Activated CD8-positive, alpha-beta memory T cell treated with anti-CD3 and anti-CD28 coated beads, Interleukin-2, amount 50 U/mL, for 24 hours (primary cell): ENCODE results near the gene CNDP2.

Experiments used
- DNase-seq: peaks from one replicate; pipeline ENCODE4 v3.0.0-alpha.2; 2020; ENCODE audit errors: extremely low read depth

Gene CNDP2

DNA sequence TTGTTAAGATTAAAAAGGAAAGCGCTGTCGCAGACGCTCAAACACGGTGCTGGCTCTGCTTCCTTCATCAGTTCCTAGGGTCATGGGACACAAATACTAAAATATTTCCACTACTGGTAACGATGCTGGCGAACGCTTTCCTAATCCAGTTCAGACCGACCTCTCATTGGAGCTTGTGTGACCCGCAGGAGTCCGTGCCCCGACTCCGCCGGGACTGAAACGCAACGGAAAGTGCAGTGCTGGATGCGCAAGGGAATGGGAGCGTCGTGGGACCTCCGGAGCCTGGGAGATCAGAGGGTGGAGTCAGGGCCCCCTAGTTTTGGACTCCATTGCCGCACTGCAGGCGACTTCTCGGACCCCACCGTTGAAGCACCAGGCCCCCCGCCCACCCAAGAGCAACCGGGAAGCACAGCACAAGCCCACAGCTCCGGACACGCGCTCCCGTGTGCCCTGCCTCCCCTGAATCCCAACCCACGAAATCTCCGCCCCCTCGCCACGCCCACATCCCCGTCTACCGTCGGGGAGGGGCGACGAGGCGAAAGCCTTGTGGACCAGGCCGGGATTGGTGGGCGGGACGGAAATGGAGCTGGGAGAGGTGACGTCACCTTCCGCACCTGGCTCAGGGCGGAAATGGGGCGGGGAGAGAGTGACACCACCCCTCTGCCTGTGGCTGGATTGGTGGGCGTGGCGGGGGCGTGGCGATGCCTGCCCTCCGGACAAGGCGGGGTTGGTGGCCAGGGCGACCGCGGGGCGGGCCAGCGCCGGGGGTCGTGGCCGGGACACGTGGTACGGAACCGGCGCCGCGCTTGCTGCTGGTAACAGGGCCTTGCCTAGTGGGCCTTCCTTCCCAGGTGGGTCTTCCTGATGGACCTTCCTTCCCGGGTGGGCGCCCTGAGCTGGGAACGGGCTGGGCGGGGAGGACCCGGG lies at the start of gene CNDP2:
Gene CNDP2 (plus strand): TSS at position 783 of the 927 bp plus-strand sequence. CDS start 3,611 bp downstream, outside the sequence.
- DNase-seq = peak; percentile 100

DNA sequence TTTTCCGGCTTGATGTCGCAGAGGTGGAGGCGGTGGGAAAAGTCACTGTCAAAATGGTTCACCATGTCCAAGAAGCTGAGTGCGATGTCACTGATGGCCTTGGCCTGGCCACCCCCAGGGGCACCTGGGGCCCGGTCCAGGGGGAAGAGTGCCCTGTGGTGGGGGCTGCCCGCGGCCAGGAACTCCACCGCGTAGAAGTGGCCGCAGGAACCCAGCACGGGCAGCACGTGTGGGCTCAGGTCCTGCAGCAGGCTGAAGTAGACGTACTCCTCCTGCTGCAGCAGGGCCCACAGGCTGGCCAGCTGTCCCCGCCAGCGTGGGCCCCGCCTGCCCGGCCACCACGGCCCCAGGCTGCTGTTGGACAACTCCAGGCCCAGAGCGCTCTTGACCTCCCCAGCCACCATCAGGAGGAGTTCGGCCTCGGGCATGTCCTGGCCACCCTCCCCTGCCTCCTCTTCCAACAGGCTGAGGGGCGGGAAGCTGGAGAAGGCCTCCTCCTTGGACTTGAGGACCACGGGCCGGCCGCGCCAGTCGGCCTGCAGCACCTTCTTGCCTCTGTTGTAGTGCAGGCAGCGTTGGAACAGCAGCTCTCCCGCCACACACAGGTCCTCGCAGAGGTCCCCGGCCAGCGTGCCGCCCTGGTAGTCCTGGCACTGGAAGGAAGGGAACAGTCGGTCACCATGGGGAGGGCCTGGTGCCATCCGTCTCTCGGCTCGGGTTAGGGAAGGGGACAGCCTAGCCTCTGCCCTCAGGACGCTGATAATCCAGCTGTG lies 49.3 kb upstream of the CNDP2 start:
- DNase-seq = no peak

DNA sequence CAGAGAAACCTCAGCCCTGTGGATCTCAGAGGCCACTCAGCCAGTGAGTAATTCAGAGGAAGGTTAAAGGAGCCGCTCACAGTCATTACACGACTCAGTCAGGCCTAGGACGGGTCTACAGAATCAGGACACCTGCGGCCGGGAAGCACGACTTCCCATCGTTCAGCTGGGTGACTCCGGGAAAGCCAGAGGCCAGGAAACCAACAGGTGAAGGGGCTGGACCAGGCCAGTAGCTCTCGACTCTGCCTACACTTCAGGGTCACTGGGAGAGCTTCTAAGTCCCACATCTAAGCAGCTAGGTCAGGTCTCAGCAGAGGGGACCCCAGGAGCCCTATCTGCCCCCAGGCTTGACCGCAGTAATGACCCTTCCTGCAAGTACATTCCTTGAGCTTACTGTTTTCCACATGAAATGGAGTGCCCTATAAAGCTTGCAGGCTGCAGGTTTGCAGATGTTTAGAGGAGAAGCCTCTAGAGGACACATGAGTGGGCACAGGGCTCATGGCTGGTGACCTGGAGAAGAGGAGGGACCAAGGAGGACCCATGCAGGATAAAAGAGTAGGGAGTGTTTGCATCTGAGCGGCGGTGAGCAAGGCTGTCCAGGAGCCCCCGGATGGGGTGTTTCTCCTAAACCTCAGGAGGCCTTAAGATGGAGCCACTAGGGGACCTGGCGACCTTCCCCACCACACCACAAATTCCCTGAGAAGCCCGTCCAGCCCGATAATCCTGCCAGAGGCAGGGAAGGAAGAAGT lies 48.6 kb upstream of the CNDP2 start:
- DNase-seq = no peak

DNA sequence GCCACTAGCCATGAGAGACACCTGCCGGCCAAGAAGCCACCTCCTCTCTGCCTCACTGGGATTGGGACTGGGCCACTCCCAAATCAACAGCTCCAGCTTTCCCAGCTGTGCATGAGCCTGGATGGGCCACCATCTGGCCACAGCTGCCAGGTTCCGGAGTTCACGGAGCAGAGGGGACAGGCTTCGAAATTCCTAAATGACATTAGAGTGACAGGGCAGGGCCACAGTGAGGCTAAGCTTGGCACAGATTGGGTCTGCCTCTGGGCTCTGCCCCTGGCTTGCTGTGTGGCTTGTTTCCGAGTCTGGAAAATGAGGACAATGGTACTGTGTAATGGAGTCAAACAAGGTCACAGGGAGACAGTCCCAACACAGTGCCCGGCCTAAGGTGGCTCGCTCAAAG lies 45.5 kb upstream of the CNDP2 start:
- no peak for DNase-seq

DNA sequence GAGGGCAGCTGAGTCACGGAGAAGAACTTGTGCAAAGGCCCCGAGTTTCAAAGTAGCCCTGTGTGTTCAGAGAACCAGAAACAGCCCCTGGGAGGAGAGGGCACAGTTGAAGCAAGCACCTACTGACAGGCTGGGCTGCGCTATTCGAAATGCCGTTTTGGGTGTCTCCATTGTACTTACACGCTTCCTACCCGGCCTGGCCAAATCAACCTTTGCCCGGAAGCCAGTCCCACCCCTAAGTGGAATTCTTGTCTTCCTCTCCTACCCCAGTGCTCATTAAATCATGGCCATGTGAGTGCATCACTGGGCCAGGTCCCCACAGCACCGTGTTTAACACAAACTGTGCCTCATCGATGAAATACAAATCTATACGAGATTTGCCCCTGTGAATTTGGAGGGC lies 45.0 kb upstream of the CNDP2 start:
- DNase-seq = no peak

DNA sequence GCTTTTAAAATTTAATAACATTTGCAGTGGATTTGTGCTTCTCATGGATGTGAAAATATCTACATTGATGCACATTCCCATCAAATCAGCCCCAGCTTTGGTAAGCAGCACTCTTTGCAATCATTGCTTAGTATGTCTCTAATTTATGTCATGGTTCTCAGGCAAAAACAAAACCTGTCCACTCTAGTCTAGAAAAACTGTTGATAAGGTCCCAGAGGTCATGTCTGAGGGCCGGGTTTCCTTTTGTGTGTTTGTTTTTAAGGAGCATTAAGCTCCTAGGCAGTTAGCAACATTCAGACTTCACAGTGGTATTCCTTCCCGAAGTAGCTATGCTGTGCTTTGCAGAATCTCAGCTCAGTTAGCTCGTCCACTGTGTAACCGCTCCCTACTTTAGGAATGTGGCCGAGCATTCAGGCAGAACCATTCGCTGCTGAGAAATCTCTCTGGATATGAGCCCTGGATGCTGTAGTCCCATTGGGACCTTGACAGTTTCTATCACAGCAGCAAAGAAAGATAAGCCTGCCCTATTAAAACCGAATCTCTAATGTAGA lies 43.1 kb upstream of the CNDP2 start:
- DNase-seq = no peak

DNA sequence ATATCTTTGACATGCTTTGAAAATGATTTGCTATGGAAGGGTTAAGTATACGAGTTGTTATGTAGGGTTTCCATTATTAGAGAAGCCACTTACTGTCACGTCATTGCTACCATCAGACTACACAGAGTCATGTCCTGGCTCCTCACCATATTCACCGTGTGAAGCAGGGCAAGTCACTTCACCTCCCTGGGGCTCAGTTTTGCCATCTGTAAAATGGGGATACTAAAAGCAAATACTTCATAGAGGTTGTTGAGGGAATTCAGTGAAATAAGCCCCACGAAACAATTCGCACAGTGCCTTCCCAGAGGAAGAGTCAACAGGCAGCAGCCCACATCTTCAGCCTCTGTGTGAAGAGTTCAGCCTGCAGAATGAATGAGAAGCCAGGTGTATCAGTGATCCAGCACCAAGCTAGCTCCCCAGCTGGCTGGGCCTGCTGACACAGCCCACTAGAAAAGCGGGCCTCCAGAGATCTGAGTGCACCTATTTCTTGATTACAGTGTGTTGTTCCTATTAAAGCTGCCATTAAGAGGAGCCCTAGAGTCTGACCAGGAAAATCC lies 42.4 kb upstream of the CNDP2 start:
- no peak for DNase-seq

DNA sequence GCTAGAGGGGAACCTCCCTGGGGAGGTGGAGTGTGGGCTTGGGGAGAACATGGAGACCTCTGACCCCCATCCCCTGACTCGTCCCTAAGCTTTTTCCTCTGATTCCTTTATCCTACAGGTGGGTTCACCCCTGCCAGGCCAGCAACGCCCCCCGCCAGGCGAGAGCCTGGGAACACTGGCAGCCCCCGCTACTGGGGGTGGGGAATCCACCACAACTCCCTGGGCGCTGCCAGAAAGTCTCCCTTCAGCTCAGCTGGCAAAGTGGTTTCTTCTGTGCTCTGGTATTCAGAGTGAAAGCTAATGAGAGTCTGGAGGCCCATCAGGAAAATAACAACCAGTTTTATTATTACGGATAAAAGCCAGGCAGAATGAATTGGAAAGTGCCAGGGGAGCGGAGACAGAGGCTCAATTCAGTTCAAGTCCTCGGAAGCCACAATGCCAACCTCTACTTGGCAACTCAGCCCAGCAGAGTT lies 41.8 kb upstream of the CNDP2 start:
- DNase-seq = no peak

DNA sequence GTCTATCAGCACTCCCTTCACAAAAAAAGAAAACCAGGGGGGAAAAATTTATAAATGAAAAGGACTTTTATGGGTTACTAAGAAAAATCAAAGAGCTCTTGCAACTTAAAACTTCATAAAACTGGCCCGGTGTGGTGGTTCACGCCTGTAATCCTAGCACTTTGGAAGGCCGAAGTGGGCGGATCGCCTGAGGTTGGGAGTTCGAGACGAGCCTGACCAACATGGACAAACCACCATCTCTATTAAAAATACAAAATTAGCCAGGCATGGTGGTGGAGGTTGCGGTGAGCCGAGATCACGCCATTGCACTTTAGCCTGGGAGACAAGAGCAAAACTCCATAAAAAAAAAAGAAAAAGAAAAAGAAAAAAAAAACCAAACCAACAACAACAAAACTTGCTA lies 40.8 kb upstream of the CNDP2 start:
- DNase-seq = no peak

DNA sequence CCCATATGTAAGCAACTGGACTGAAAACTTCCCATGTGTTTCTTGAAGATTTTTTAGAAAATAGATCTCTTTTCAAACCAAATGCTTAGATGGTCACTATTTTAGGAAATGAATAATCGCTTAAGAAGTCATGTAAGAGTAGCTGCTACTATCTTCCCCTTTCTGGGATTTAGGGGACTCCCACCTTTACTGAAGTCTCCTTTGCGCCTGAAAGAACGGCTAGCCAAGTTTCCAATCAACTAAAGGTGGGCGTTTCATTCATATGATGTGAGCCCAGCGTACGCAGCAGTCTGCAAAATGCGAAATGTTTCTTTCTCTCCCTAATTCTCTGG lies 40.2 kb upstream of the CNDP2 start:
- no peak for DNase-seq

DNA sequence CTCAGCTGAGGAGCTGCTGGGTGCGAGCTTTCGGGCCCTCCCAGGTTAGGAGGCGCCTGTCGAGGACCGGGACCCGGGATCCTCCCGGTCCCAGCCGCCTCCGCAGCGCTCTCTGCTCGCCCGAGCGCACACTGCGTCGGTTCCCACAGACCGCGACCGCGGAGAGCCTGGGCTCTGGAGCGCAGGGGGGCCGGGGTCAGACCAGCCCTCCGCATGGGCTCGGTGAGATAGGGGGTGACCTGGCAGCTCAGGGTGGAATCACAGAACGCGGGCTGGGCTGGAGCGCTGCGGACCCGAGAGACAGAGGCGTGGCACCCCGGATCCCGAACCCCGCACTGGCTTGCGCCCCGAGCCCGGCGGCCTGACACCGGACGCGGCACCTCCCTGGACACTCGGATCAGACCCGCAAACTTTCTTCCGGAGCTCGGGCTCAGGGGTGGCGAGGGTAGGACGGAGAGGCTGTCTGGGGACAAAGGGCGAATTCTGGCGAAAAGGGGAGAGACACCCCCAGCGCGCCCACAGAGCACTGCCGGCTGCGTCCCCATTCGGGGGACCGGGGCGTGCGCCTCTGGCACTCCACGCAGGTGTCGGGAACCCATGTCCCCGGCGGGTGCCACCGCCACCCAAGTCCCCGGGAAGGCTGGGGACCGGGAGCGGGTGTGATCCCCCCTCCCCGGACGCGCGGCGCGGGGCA lies 39.7 kb upstream of the CNDP2 start:
- no peak for DNase-seq

DNA sequence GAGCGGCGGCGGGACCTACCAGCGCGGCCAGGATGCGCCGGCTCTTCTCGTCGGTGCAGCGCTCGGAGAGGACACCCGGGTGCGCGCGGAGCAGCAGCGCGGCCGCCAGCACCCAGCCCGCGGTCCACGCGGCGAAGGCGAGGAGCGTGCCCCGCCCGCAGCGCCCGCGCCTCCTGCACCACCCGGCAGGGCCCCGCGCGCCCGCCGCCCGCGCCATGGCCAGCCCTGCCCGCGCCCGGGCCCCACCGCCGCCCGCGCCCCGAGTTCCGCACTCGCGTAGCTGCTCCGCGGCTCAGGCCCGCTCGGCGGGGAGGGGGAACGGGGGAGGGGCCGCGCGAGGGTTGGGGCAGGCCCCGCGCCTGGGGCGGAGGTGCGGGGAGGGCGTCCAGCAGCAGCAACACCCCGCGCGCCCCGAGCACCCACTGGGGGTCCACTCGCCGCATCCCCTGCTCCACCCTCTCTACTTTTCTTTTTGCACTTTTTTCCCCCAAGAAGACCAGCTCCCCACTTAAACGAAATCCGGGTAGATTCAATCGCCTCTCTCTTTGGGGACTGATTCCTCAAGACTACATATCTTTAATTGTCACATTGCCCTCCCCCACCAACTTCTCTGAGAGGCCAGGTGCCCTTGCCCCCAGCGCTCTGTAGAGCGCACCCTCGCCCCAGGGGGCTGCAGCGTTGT lies 39.0 kb upstream of the CNDP2 start, which contains the start of gene DIPK1C:
Gene DIPK1C (minus strand): TSS at position 266 of the 682 bp plus-strand sequence. CDS start 49 bp downstream, at position 217.
- DNase-seq = no peak

DNA sequence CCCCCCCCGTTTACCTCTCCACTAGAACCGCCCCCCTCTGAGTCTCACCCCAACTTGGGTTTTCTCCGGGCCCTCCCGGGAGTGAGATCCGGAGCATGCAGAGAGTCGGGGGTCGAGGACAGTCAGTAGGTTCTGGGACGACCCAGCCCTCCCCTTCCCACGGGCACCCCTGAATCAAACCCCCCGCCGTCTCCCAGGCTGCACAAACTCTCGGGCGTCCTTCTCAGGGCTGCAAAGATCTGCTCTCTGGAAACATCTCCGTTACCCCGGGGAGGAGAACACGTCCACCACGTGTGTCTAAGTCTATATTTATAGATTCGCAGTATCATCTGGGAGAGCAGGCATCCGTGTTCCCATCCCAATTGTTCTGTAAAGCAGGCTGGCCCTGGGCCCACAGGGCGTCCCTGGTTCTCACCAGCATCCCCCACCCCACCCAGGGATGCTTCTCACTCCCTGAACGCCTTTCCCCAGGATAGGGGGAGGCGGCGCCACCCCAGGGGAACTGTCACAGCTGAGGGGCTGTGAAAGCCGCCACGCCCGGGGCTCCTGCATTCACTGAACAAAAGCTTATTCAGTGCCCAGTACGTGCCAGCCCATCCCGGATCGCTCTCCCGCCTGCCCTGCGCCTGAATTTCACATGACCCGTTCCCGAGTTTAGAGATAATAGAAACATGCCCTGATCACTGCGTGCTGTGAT lies 38.3 kb upstream of the CNDP2 start:
- no peak for DNase-seq

DNA sequence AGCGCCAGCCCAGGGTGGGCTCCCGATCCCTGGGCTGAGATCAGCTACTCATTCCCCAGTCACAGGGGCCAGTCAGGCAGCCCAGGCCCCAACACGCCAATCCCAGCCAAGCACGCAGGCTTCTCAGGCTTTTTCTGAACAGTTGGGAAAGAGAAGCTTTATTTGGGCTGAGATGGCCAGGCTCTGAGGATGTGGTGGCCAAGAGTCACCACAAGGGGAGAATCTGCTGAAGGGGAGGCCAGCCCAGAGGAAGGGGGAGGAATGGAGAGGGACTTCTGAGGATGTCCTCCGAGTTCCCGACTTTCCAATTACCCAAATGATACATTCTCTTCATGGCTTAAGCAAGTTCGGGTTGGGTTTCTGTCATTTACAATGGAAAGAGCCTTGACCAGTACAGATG lies 36.3 kb upstream of the CNDP2 start:
- no peak for DNase-seq

DNA sequence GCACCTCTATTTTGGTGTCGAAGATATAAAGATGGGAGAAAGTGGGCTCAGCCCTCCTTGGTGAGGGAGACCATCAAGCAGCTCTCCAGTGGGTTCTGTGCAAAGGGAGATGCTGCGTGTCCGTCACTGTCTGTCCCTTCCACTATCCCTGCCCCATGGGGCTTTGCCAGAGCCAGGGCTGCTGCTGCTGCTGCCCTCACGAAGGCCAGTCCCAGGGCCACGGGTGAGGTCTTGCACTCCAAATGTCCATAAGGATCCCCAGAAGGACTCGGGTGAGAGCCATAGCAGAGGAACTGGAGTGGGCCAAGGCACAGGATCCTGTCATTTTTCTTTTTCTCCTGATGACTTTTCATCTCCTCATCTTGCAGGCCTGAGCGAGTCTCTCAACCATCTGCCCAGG lies 35.3 kb upstream of the CNDP2 start:
- DNase-seq = no peak

DNA sequence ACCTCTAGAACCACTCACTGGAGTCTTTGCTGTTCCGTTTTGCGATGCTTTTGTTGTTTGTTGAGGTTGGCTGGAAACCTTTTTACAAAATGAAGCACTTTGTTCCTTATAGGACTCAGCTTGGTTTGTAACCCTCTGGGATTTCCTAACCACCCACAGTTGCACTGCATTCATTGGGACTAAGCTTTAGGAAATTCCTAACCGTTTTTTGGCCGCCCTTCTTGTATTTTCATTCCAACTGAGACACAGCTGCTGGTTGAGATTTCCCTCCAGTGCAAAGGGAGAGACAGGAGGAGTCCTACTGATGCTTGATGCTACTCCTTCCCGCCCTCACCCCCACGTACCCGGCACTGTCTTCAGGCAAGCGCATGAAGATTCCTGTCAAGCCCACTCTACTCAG lies 32.9 kb upstream of the CNDP2 start:
- DNase-seq = no peak

DNA sequence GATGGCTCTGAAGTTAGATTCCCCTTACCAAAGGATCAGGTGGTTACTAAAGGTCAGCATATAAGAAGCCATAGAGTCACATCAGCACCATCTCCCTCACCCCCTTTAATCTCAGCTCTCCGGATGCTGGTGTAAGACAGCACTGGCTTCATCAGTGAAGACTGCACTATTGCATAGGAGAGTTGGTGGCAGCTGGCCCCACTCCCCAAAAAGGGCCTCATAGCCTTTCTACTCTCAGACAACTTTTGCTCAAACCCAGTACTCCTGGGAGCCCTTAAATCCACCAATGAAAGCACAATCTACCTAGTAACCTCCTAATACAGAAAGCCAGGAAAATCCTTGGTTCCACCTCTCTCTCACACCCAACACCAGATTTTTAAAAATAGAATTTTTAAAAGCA lies 32.2 kb upstream of the CNDP2 start:
- DNase-seq = no peak

DNA sequence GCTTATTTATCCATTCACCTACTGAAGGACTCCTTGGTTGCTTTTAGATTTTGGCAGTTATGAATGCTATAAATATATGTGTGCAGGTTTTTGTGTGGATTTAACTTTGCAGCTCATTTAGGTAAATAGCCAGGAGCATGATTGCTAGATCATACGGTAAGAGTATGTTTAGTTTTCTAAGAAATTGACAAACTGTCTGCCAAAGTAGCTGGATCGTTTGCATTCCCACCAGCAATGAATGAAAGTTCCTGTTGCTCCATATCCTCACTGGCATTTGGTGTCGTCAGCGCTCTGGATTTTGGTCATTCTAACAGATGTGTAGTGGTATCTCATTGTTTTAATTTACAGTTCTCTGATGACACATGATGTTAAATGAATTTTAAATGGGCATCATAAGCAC lies 30.4 kb upstream of the CNDP2 start:
- no peak for DNase-seq

DNA sequence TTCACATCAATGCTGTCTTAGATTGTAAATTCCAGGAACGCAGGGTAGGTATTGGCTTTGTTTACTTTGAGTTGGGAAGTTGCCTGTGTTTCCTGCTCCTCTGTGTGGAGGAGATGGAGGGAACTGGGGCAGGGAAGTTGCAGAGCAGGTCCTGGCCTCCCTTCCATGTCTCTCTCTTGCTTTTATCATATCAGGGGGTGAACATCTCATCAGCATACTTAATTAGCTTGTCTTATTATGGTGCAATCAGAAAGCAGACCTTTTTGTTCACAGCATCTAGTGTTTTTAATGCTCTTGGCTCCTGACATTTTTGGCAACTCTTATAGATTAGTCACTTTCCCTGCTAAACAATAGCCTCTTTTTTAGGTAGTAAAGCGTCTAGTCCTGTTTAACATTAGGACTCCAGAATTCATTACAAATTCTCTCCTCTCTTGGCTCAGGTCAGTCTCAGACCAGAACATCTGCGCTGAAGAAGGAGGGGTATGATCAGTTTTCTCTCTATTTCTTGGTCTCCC lies 27.6 kb upstream of the CNDP2 start:
- DNase-seq = no peak
